ENCODE data around the gene RTL10.

DNA sequence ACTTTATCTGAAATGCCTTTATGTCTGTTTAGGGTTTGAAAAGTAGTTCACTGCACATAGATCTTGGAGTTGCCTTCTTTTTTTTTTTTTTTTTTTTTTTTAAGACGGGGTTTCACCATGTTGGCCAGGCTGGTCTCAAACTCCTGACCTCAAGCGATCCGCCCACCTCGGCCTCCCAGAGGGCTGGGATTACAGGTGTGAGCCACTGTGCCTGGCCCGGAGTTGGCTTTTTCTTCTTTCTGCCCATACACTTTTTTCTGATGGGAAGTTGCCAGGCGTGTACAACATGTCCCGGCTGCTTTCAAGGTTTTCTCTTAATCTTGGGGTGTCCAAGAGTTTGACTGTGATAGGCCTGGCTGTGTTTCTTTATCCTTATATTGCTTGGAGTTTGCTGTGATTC lies 12.9 kb upstream of the RTL10 start:
- TF ChIP-seq CTCF (conservative IDR thresholded peaks at IDR 0.05; ENCODE audit: low read depth, low read length) (no peak), EZH2 (IDR thresholded peaks at IDR 0.05; ENCODE audit: borderline replicate concordance, low read depth, low read length, poor library complexity, severe bottlenecking) (no peak)
